ENCODE results near the gene FRMD4A.

DNA sequence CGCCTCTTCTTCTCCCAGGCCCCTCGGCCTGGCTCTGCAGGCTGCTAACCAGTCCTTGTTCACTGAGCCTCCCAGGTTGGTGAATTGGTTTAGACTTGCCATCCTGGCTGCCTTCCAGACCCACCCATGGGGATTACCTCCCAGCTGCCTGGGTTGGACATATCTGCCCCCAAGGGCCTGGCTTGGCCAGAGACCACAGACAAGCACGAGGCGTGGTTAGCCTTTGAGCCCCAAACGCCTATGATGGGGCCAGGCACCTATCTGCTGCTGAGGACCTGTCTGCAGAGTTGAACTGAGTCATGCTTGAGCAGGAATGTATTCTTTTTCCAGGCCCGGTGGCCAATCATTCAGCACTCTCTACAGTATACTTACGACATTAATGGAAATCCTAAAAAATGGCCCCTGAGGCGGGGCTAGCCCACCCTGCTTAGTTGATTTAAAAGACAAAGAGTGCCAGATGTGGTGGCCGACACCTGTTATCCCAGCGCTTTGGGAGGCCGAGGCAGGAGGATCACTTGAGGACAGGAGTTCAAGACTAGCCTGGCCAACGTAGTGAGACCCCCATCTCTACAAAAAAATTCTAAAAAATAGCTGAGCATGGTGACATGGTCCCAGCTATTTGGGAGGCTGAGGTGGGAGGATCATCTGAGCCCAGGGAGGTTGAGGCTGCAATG, 361.5 kb downstream of the FRMD4A start:
- TF ChIP-seq POLR2A (IDR thresholded peaks at IDR 0.05) (no peak), POLR2AphosphoS5 (IDR thresholded peaks at IDR 0.05) (no peak), EP300 (IDR thresholded peaks at IDR 0.05) (no peak)
- TF ChIP-seq, protein P1, sequence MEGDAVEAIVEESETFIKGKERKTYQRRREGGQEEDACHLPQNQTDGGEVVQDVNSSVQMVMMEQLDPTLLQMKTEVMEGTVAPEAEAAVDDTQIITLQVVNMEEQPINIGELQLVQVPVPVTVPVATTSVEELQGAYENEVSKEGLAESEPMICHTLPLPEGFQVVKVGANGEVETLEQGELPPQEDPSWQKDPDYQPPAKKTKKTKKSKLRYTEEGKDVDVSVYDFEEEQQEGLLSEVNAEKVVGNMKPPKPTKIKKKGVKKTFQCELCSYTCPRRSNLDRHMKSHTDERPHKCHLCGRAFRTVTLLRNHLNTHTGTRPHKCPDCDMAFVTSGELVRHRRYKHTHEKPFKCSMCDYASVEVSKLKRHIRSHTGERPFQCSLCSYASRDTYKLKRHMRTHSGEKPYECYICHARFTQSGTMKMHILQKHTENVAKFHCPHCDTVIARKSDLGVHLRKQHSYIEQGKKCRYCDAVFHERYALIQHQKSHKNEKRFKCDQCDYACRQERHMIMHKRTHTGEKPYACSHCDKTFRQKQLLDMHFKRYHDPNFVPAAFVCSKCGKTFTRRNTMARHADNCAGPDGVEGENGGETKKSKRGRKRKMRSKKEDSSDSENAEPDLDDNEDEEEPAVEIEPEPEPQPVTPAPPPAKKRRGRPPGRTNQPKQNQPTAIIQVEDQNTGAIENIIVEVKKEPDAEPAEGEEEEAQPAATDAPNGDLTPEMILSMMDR (IDR thresholded peaks at IDR 0.05): no peak

Data from upper lobe of left lung (tissue), 4 donors.